ENCODE results near the gene JOSD2.

Gene JOSD2

GRCh38 chr19:50512999-50513745, 2.2 kb upstream of the JOSD2 start:
- no peak for DNase-seq

GRCh38 chr19:50512112-50512998, 1.4 kb upstream of the JOSD2 start:
- DNase-seq = no peak

- no peak for DNase-seq
These were observed 307 bp downstream of the JOSD2 start for GRCh38 chr19:50510700-50511068.

GRCh38 chr19:50510121-50510670, 795 bp downstream of the JOSD2 start:
- no peak for DNase-seq

- no peak for DNase-seq
These were observed 1.6 kb downstream of the JOSD2 start for GRCh38 chr19:50509366-50509765.

GRCh38 chr19:50508843-50509190, 2.2 kb downstream of the JOSD2 start:
- no peak for DNase-seq

- no peak for DNase-seq
These were observed 3.6 kb downstream of the JOSD2 start for GRCh38 chr19:50507376-50507775.

GRCh38 chr19:50506700-50507099, 4.3 kb downstream of the JOSD2 start:
- no peak for DNase-seq

- no peak for DNase-seq
These were observed 5.0 kb downstream of the JOSD2 start for GRCh38 chr19:50505856-50506611.

GRCh38 chr19:50501568-50502475, 9.2 kb downstream of the JOSD2 start:
- DNase-seq = no peak

- DNase-seq = peak; percentile 89
These were observed 9.8 kb downstream of the JOSD2 start for GRCh38 chr19:50501186-50501567.

- peak; percentile 91 for DNase-seq
These were observed 10.2 kb downstream of the JOSD2 start for GRCh38 chr19:50500753-50501151.

GRCh38 chr19:50500060-50500752, 10.8 kb downstream of the JOSD2 start:
- DNase-seq = no peak

GRCh38 chr19:50498219-50499056, 12.6 kb downstream of the JOSD2 start:
- DNase-seq = no peak

GRCh38 chr19:50497022-50497405, 14.0 kb downstream of the JOSD2 start:
- no peak for DNase-seq

- peak; percentile 98 for DNase-seq
These were observed 14.6 kb downstream of the JOSD2 start for GRCh38 chr19:50496189-50497021.

- no peak for DNase-seq
These were observed 15.9 kb downstream of the JOSD2 start for GRCh38 chr19:50495020-50495531.

- no peak for DNase-seq
These were observed 16.6 kb downstream of the JOSD2 start for GRCh38 chr19:50494186-50495019.
